Stimulated activated naive CD8-positive, alpha-beta T cell treated with anti-CD3 and anti-CD28 coated beads, Interleukin-15, amount 100 ng/mL, for 72 hours (primary cell): ENCODE results near the gene PSPN.
A peak's percentile ranks its signal among the peaks of the same experiment; 100 is the strongest.

Experiments used
- ATAC-seq: fragments of 150-1000 bp; cut with Tn5 transposase; 2 replicates; pipeline ENCODE4 v1.10.0; 2021; ENCODE audit warnings: mild to moderate bottlenecking, moderate library complexity
- DNase-seq, 2 donors: peaks; one replicate each; pipeline ENCODE4 v3.0.0; 2021 to 2022
- H3K27ac Mint-ChIP-seq, 2 donors: one replicate each; pipeline ENCODE4 v1.8.0; 2022; ENCODE audit warnings: mild to moderate bottlenecking in 2 of 2, mixed read lengths in 2 of 2, moderate library complexity in 2 of 2
- H3K27me3 Mint-ChIP-seq: one replicate; pipeline ENCODE4 v1.8.0; 2022; ENCODE audit warnings: mixed read lengths
- H3K4me1 Mint-ChIP-seq: one replicate; pipeline ENCODE4 v1.8.0; 2022; ENCODE audit warnings: mild to moderate bottlenecking, mixed read lengths
- H3K4me3 Mint-ChIP-seq, 2 donors: one replicate each; pipeline ENCODE4 v1.8.0; 2022; ENCODE audit warnings: mild to moderate bottlenecking in 2 of 2, mixed read lengths in 2 of 2, moderate library complexity in 1 of 2
- H3K9me3 Mint-ChIP-seq, 2 donors: one replicate each; pipeline ENCODE4 v1.8.0; 2022; ENCODE audit warnings: mixed read lengths in 2 of 2

The PSPN gene

GRCh38 chr19:6384381-6384780 is 8.6 kb upstream of the PSPN start:
- no peaks in the 10 kb centered on the region for H3K27me3 Mint-ChIP-seq
- no peak overlapping the region for H3K27ac Mint-ChIP-seq
- ATAC-seq (no peak), DNase-seq (no peak)
- H3K4me3 Mint-ChIP-seq = no peak overlapping the region
- no peaks in the 10 kb centered on the region for H3K9me3 Mint-ChIP-seq
- peaks cover 6% of the 10 kb centered on the region for H3K4me1 Mint-ChIP-seq

GRCh38 chr19:6383188-6383587 is 7.5 kb upstream of the PSPN start:
- no peaks in the 10 kb centered on the region for H3K9me3 Mint-ChIP-seq
- peaks cover 6% of the 10 kb centered on the region for H3K4me1 Mint-ChIP-seq
- no peak overlapping the region for H3K4me3 Mint-ChIP-seq
- DNase-seq (no peak), ATAC-seq (no peak)
- H3K27me3 Mint-ChIP-seq = no peaks in the 10 kb centered on the region
- H3K27ac Mint-ChIP-seq = peak overlapping the region; percentile 50 to 91

DNA sequence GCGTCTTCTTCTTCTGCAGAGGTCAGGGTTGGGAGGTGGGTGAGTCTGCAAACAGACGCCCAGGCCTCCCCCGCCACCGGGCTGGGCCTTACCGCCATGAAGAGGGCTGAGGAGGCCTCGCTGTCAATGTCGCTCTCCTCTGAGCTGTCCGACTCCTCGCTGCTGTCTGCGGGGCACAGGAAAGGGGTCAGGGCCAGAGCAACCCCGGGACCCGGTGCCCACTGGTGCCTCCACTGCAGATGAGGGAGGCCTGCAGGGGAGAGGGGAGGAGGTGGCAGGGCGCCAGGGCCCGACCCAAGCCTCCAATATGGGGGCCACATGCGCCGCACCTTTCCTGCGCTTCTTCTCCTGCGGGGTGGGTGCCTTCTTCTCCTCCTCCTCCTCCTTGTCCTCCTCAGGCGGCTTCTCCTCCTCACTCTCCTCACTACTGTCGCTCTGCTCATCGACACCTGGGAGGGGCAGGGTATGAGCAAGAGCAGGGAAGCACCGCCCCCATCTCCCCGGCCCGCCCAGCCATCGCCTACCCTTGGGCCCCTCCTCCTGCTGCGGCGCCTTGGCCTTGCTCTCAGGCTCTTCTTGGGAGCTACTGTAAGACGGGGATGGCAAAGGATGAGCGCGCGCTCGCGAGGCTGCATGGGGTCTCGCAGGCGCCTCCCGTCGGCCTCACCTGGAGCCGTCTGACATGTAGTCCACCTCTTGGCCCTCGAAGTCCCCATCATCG is 5.5 kb upstream of the PSPN start:
- Mint-ChIP-seq H3K27me3 (no peaks in the 10 kb centered on the region), H3K9me3 (no peaks in the 10 kb centered on the region), H3K27ac (peak overlapping the region in 1 of 2 donors; percentile 71), H3K4me3 (no peak overlapping the region), H3K4me1 (no peaks in the 10 kb centered on the region)
- ATAC-seq = peak; percentile 23
- no peak for DNase-seq

- H3K27ac Mint-ChIP-seq = peak overlapping the region in 1 of 2 donors; percentile 38
- DNase-seq = no peak
- H3K9me3 Mint-ChIP-seq = no peaks in the 10 kb centered on the region
These were observed 4.0 kb upstream of the PSPN start for GRCh38 chr19:6379744-6380143.

GRCh38 chr19:6378486-6378885 is 2.8 kb upstream of the PSPN start:
- Mint-ChIP-seq H3K27me3 (no peaks in the 10 kb centered on the region), H3K9me3 (no peaks in the 10 kb centered on the region), H3K27ac (no peak overlapping the region), H3K4me1 (peaks cover 14% of the 10 kb centered on the region), H3K4me3 (no peak overlapping the region)
- no peak for ATAC-seq
- no peak for DNase-seq

More at GRCh38 chr19:6379744-6380143, 4.0 kb upstream of the PSPN start:
- H3K4me1 Mint-ChIP-seq = peaks cover 2% of the 10 kb centered on the region
- no peak for ATAC-seq
- no peak overlapping the region for H3K4me3 Mint-ChIP-seq
- H3K27me3 Mint-ChIP-seq = no peaks in the 10 kb centered on the region

GRCh38 chr19:6378041-6378440 is 2.3 kb upstream of the PSPN start:
- H3K4me1 Mint-ChIP-seq = peaks cover 15% of the 10 kb centered on the region
- H3K27me3 Mint-ChIP-seq = no peaks in the 10 kb centered on the region
- ATAC-seq = no peak
- H3K9me3 Mint-ChIP-seq = no peaks in the 10 kb centered on the region
- no peak overlapping the region for H3K4me3 Mint-ChIP-seq
- DNase-seq = no peak
- H3K27ac Mint-ChIP-seq = no peak overlapping the region

GRCh38 chr19:6376512-6377190 is 918 bp upstream of the PSPN start:
- Mint-ChIP-seq H3K27me3 (no peaks in the 10 kb centered on the region), H3K27ac (no peak overlapping the region), H3K4me3 (no peak overlapping the region), H3K4me1 (peaks cover 21% of the 10 kb centered on the region), H3K9me3 (no peaks in the 10 kb centered on the region)
- DNase-seq (no peak), ATAC-seq (no peak)

DNA sequence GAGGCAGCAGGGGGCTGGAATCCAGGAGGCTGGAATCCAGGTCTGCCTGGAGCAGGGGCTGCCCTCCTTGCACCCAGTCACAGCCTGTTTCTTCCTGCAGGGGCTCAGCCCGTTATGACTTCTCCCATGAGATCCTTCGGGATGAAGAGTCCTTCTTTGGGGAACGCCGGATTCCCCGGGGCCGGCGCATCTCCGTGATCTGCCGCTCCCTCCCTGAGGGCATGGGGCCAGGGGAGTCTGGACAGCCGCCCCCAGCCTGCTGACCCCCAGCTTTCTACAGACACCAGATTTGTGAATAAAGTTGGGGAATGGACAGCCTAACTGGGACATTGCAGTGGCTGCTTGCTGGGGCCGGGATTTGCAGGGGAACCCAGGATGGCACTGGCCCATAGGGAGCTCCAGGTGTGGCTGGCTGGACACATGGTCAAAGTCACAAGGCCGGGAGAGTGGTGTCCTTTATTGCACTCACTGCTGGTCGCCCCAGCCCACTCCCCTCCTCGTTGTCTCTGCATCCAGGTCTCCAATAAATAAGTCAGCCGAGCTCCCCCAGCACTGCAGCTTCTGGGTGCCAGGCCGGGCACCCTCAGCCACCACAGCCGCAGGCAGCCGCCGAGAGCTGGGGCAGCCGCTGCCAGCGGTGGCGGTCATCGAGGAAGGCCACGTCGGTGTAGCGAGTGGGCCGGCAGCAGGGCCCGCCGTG is 872 bp downstream of the PSPN start:
- H3K27me3 Mint-ChIP-seq = no peaks in the 10 kb centered on the region
- DNase-seq (no peak), ATAC-seq (no peak)
- no peak overlapping the region for H3K27ac Mint-ChIP-seq
- H3K9me3 Mint-ChIP-seq = no peaks in the 10 kb centered on the region
- peak overlapping the region in 1 of 2 donors; percentile 35 for H3K4me3 Mint-ChIP-seq
- peaks cover 21% of the 10 kb centered on the region for H3K4me1 Mint-ChIP-seq

DNA sequence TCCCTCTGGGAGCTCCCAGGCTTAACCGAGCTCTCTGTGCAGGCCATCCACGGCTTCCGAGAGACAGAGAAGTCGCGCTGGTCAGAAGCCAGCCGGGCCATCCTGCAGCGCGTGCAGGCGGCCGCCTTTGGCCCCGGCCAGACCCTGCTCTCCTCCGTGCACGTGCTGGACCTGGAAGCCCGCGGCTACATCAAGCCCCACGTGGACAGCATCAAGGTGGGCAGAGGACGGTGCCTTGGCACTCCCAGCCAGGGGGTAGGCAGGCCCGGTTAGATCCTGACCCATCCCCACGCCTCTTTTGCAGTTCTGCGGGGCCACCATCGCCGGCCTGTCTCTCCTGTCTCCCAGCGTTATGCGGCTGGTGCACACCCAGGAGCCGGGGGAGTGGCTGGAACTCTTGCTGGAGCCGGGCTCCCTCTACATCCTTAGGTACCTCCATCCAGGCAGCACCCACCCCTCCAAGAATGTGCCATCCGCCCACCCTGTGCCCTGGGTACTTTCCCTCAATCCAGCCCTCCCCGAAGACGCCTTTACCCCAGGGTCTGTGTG is 1.5 kb downstream of the PSPN start:
- no peak overlapping the region for H3K27ac Mint-ChIP-seq
- H3K27me3 Mint-ChIP-seq = no peaks in the 10 kb centered on the region
- ATAC-seq = no peak
- H3K4me3 Mint-ChIP-seq = peak overlapping the region in 1 of 2 donors; percentile 95
- DNase-seq = no peak
- no peaks in the 10 kb centered on the region for H3K9me3 Mint-ChIP-seq
- peaks cover 21% of the 10 kb centered on the region for H3K4me1 Mint-ChIP-seq

GRCh38 chr19:6373813-6374108 is 2.0 kb downstream of the PSPN start:
- Mint-ChIP-seq H3K4me3 (peak overlapping the region; percentile 91 to 95), H3K4me1 (peaks cover 21% of the 10 kb centered on the region), H3K27ac (peak overlapping the region; percentile 59 to 83)

GRCh38 chr19:6373096-6373812 is 2.5 kb downstream of the PSPN start:
- DNase-seq = peak; percentile 98 to 99
- H3K27me3 Mint-ChIP-seq = no peaks in the 10 kb centered on the region
- peak overlapping the region; percentile 91 to 95 for H3K4me3 Mint-ChIP-seq
- peaks cover 21% of the 10 kb centered on the region for H3K4me1 Mint-ChIP-seq
- H3K9me3 Mint-ChIP-seq = no peaks in the 10 kb centered on the region
- ATAC-seq = peak; percentile 78
- H3K27ac Mint-ChIP-seq = peak overlapping the region; percentile 95 to 98

More at GRCh38 chr19:6373813-6374108, 2.0 kb downstream of the PSPN start:
- no peaks in the 10 kb centered on the region for H3K9me3 Mint-ChIP-seq
- ATAC-seq (no peak), DNase-seq (no peak)
- H3K27me3 Mint-ChIP-seq = no peaks in the 10 kb centered on the region

DNA sequence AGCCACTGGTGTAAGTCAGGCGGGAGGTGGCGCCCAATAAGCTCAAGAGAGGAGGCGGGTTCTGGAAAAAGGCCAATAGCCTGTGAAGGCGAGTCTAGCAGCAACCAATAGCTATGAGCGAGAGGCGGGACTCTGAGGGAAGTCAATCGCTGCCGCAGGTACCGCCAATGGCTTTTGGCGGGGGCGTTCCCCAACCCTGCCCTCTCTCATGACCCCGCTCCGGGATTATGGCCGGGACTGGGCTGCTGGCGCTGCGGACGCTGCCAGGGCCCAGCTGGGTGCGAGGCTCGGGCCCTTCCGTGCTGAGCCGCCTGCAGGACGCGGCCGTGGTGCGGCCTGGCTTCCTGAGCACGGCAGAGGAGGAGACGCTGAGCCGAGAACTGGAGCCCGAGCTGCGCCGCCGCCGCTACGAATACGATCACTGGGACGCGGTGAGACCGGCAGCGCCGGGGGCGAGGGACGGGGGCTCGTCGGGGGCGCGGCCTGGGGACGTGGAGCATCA is 3.1 kb downstream of the PSPN start, which contains the start of gene ALKBH7:
ALKBH7 (plus strand) TSS at position 201 of the 502 bp plus-strand sequence; CDS start at position 228, 27 bp downstream.
- H3K4me1 Mint-ChIP-seq = peaks cover 21% of the 10 kb centered on the region
- ATAC-seq (peak; percentile 87), DNase-seq (peak; percentile 96 to 98)
- peak within 1 kb of the TSS; percentile 95 to 98 for H3K27ac Mint-ChIP-seq
- peak within 1 kb of the TSS; percentile 91 to 95 for H3K4me3 Mint-ChIP-seq
- no peaks in the 10 kb centered on the region for H3K27me3 Mint-ChIP-seq
- no peaks in the 10 kb centered on the region for H3K9me3 Mint-ChIP-seq

DNA sequence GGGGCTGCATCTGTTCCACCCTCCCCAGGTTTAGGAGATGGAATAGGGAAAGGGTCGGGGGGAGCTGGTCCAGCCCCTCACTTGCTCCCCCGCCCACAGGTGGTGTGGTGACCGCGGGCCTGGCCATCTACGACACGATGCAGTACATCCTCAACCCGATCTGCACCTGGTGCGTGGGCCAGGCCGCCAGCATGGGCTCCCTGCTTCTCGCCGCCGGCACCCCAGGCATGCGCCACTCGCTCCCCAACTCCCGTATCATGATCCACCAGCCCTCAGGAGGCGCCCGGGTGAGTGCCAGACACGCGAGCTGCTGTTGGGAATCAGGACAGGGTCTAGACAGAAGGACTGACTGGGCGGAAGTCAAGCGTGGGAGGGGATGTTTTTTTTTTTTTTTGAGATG is 11.4 kb downstream of the PSPN start:
- H3K27ac Mint-ChIP-seq = peak overlapping the region in 1 of 2 donors; percentile 85
- DNase-seq (no peak), ATAC-seq (no peak)
- H3K27me3 Mint-ChIP-seq = no peaks in the 10 kb centered on the region
- H3K4me1 Mint-ChIP-seq = peaks cover 29% of the 10 kb centered on the region
- no peaks in the 10 kb centered on the region for H3K9me3 Mint-ChIP-seq
- H3K4me3 Mint-ChIP-seq = peak overlapping the region; percentile 63 to 69

GRCh38 chr19:6362351-6362801 is 13.4 kb downstream of the PSPN start:
- peak overlapping the region; percentile 93 to 94 for H3K4me3 Mint-ChIP-seq

GRCh38 chr19:6362027-6362350 is 13.7 kb downstream of the PSPN start:
- ATAC-seq (peak; percentile 10), DNase-seq (no peak)
- Mint-ChIP-seq H3K4me3 (peak overlapping the region; percentile 93 to 94), H3K4me1 (peaks cover 29% of the 10 kb centered on the region), H3K9me3 (no peaks in the 10 kb centered on the region), H3K27me3 (no peaks in the 10 kb centered on the region), H3K27ac (peak overlapping the region; percentile 95 to 97)

More at GRCh38 chr19:6362351-6362801, 13.4 kb downstream of the PSPN start:
- H3K27me3 Mint-ChIP-seq = no peaks in the 10 kb centered on the region
- peaks cover 29% of the 10 kb centered on the region for H3K4me1 Mint-ChIP-seq
- H3K27ac Mint-ChIP-seq = peak overlapping the region; percentile 95 to 97
- ATAC-seq (peak; percentile 64), DNase-seq (peak; percentile 38 to 54)
- H3K9me3 Mint-ChIP-seq = no peaks in the 10 kb centered on the region
